GM12872 (cell line): ENCODE measurements around the gene HSD11B1L.

Experiments
- TF ChIP-seq, protein P1 (sequence below): IDR thresholded peaks from 3 replicates; pipeline ENCODE4 v1.5.1; 2011; ENCODE audit warnings: low read depth, mild to moderate bottlenecking, low read length, moderate library complexity; ENCODE audit not compliant: insufficient read depth

The HSD11B1L gene

DNA sequence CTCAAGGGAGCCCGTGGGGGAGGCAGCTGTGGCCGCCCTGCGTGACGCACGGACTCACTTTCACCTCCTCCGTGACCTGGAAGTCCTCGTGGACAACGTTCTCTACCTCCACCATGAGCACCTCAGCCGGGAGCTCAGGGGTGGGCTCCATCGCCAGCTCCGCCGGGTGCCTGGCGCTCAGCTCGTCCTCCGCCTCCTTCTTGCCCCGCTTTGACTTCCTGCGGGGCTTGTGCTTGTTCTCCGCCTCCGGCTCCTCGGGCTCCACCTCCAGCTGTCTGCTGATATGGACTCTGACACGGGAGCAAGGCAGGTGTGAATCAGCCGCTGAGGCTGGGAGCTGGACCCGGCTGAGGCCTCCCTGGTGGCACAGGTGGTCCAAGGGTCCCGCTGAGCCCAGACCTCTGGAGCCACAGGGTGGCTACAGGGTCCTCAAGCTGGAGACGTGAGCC lies 30.9 kb downstream of the HSD11B1L start:
- TF ChIP-seq, protein P1, sequence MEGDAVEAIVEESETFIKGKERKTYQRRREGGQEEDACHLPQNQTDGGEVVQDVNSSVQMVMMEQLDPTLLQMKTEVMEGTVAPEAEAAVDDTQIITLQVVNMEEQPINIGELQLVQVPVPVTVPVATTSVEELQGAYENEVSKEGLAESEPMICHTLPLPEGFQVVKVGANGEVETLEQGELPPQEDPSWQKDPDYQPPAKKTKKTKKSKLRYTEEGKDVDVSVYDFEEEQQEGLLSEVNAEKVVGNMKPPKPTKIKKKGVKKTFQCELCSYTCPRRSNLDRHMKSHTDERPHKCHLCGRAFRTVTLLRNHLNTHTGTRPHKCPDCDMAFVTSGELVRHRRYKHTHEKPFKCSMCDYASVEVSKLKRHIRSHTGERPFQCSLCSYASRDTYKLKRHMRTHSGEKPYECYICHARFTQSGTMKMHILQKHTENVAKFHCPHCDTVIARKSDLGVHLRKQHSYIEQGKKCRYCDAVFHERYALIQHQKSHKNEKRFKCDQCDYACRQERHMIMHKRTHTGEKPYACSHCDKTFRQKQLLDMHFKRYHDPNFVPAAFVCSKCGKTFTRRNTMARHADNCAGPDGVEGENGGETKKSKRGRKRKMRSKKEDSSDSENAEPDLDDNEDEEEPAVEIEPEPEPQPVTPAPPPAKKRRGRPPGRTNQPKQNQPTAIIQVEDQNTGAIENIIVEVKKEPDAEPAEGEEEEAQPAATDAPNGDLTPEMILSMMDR, result no peak

GRCh38 chr19:5713228-5713627 lies 32.4 kb downstream of the HSD11B1L start:
- TF ChIP-seq, protein P1, result no peak

GRCh38 chr19:5714816-5715215 lies 34.0 kb downstream of the HSD11B1L start:
- TF ChIP-seq, protein P1, result no peak

- TF ChIP-seq, protein P1, result no peak
Observed at GRCh38 chr19:5717215-5717935, 36.5 kb downstream of the HSD11B1L start.

- TF ChIP-seq, protein P1, result no peak
Observed at GRCh38 chr19:5718037-5718578, 37.3 kb downstream of the HSD11B1L start.

GRCh38 chr19:5718579-5719273 lies 37.9 kb downstream of the HSD11B1L start:
- TF ChIP-seq, protein P1, result no peak

GRCh38 chr19:5719274-5719960 lies 38.6 kb downstream of the HSD11B1L start:
- TF ChIP-seq, protein P1, result no peak
